Adrenal gland (tissue), 12 donors: ENCODE measurements around the gene ARHGAP23. TPM values are rescaled to one million over a fixed set of nuclear protein-coding genes. Genes with fewer than 3 reads are reported as not detected.

Source experiments
- DNase-seq, 7 donors: peaks; one replicate each; pipeline ENCODE4 v3.0.0-alpha.2; 2019 to 2020
- H3K27ac ChIP-seq, 5 donors: fragments of 200-600 bp; sonication (generic) in 4 of 5; 1 replicate in 3 of 5; 2 replicates in 2 of 5; pipeline versions ENCODE4 v1.5.1 to v1.8.0; 2016 to 2020; ENCODE audit warnings: mild to moderate bottlenecking in 1 of 5
- H3K27me3 ChIP-seq: fragments of 200-600 bp; 2 replicates; pipeline ENCODE4 v1.8.0; 2021
- H3K36me3 ChIP-seq, 2 donors: fragments of 200-600 bp; replicated peaks in 1 of 2; 1 replicate in 1 of 2; 2 replicates in 1 of 2; pipeline versions ENCODE4 v1.5.1 to v1.8.0; 2018 to 2022
- H3K4me1 ChIP-seq, 2 donors: fragments of 200-600 bp; replicated peaks in 1 of 2; 1 replicate in 1 of 2; 2 replicates in 1 of 2; pipeline versions ENCODE4 v1.5.1 to v1.8.0; 2018 to 2021
- H3K4me3 ChIP-seq, 4 donors: fragments of 200-600 bp; sonication (generic) in 3 of 4; one replicate each; pipeline ENCODE4 v1.5.1; 2016 to 2018
- H3K9me3 ChIP-seq, 3 donors: fragments of 200-600 bp; sonication (generic) in 1 of 3; replicated peaks in 1 of 3; 1 replicate in 2 of 3; 2 replicates in 1 of 3; pipeline versions ENCODE4 v1.5.1 to v1.8.0; 2016 to 2021
- POLR2A ChIP-seq, 2 donors: fragments of 450-650 bp; IDR thresholded peaks; one replicate each; pipeline ENCODE4 v1.6.1; 2017; ENCODE audit warnings: antibody characterized with exemption in 2 of 2, mild to moderate bottlenecking in 2 of 2, moderate library complexity in 1 of 2
- WGBS, 4 donors: extraction: QIAGEN DNeasy Blood & Tissue Kit in 2 of 4; methylation state at CpG; one replicate each; pipeline versions ENCODE4 v1.1.5 to v1.1.7; 2013 to 2017; 5-methylcytosine and 5-hydroxymethylcytosine counted together
- intact Hi-C, 2 donors: fragments of 100-400 bp; cut with DNase I; formaldehyde crosslinking; loops; one replicate each; pipeline versions ENCODE4 v1.14.1 to v1.15.0; 2022 to 2023
- polyA plus RNA-seq, 3 donors: library from polyadenylated mRNA; stranded (reverse); fragments of 200-250 nt in 2 of 3; fragments of 350-450 nt in 1 of 3; fragmentation: Illumina TruSeq in 1 of 3; extraction: RNeasy Lipid Tissue Mini Kit (QIAGEN cat#74804) in 1 of 3; gene quantifications; one replicate each; pipeline ENCODE4 v1.2.3, GENCODE V29; 2013 to 2014
- total RNA-seq, 9 donors: library from RNA; depleted of rRNA in 4 of 9; stranded (reverse); fragments of >200 nt in 4 of 9; fragments of 120-200 nt in 1 of 9; fragmentation: NEBNext Ultra II Directional in 1 of 9; extraction: Animal tissue kit (Norgen Biotek cat#: 25700) in 1 of 9; gene quantifications; one replicate each; pipeline versions ENCODE4 v1.1.0 to v1.2.4, GENCODE V29; 2013 to 2023
- TF ChIP-seq, protein P1 (sequence below), 6 experiments: fragments of 450-650 bp in 4 of 6; fragments of 200-600 bp in 2 of 6; sonication (generic) in 1 of 6; IDR thresholded peaks; 1 replicate in 5 of 6; 2 replicates in 1 of 6; pipeline versions ENCODE4 v1.5.1 to v1.8.0; 2016 to 2021; ENCODE audit warnings: antibody characterized with exemption in 6 of 6, mild to moderate bottlenecking in 2 of 6, moderate library complexity in 1 of 6
- donor health status: healthy with polysubstance abuse.
- donor health status: Bipolar disorder and iron deficiency.
- donor health status: DM: yes; HTN: yes; CAD: no.
- donor health status: DM: no; HTN: no; CAD: no.
- donor health status: DM: no; HTN: no; CAD: no.
- donor health status: DM: yes; HTN: yes; CAD: no.

Gene ARHGAP23
- total and polyA plus RNA-seq, 12 donors: 4.4 to 71.9 (median 26.4) TPM

DNA sequence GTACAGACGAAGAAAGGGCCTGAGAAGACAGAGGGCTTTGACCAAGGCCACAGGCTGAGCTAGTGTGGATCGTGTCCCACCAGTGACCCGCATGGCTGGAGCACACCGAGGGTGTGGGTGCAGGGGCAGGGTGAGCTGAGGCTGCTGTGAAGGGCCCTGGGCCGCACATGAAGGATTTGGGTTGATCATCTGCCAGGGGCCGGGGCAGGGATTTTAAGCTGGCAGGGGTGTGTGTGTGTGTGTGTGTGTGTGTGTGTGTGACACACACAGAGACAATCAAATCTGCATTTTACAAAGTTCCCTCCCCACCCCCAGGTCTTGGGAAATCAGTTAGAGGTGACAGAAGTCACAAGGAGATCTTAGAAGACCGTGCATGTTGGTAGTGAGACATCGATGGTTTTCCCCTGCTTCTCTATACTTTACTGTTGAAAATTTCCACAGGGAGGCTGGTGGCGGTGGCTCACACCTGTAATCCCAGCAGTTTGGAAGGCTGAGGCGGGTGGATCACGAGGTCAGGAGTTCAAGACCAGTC is 112.3 kb downstream of the ARHGAP23 start:
- intact Hi-C loops: no loop called here
- Histone ChIP-seq H3K4me1 (no peaks in the 10 kb centered on the region), H3K4me3 (no peak overlapping the region), H3K27ac (no peak overlapping the region), H3K27me3 (peaks cover 8% of the 10 kb centered on the region), H3K36me3 (no peaks in the 10 kb centered on the region), H3K9me3 (no peaks in the 10 kb centered on the region)
- no peak for TF ChIP-seq POLR2A (IDR thresholded peaks at IDR 0.05)
- TF ChIP-seq, protein P1, sequence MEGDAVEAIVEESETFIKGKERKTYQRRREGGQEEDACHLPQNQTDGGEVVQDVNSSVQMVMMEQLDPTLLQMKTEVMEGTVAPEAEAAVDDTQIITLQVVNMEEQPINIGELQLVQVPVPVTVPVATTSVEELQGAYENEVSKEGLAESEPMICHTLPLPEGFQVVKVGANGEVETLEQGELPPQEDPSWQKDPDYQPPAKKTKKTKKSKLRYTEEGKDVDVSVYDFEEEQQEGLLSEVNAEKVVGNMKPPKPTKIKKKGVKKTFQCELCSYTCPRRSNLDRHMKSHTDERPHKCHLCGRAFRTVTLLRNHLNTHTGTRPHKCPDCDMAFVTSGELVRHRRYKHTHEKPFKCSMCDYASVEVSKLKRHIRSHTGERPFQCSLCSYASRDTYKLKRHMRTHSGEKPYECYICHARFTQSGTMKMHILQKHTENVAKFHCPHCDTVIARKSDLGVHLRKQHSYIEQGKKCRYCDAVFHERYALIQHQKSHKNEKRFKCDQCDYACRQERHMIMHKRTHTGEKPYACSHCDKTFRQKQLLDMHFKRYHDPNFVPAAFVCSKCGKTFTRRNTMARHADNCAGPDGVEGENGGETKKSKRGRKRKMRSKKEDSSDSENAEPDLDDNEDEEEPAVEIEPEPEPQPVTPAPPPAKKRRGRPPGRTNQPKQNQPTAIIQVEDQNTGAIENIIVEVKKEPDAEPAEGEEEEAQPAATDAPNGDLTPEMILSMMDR (IDR thresholded peaks at IDR 0.05): no peak
- 70 to 79% (median 75%) methylated on average over 9 to 11 of the region's 11 CpGs for WGBS, 4 donors
- no peak for DNase-seq

DNA sequence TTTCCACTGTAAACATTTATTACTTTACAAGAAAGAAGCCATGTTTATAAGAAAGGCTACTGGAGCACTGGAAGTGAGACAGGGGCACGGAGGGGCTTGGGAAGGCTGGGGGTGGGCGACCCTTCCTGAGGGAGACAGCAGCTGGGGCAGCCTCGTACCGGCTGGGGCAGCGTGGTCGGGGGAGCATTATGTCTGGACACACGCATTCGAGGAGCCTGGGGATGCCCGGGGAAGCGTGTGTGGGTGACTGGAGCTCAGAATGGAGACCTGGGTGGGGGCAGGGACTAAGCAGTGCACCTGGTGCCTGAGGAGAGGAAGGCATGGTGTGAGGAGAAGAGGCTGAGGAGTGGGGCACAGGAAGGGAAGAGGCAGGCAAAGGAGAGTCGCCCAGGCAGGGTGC is 113.0 kb downstream of the ARHGAP23 start:
- Histone ChIP-seq H3K9me3 (no peaks in the 10 kb centered on the region), H3K36me3 (no peaks in the 10 kb centered on the region), H3K27me3 (peaks cover 6% of the 10 kb centered on the region), H3K4me1 (no peaks in the 10 kb centered on the region), H3K27ac (no peak overlapping the region), H3K4me3 (no peak overlapping the region)
- TF ChIP-seq, protein P1 (IDR thresholded peaks at IDR 0.05): no peak
- TF ChIP-seq POLR2A (IDR thresholded peaks at IDR 0.05): no peak
- DNase-seq: no peak
- intact Hi-C loops: no loop called here
- WGBS, 4 donors: 78 to 83% (median 79%) methylated on average over 11 of the region's 11 CpGs

DNA sequence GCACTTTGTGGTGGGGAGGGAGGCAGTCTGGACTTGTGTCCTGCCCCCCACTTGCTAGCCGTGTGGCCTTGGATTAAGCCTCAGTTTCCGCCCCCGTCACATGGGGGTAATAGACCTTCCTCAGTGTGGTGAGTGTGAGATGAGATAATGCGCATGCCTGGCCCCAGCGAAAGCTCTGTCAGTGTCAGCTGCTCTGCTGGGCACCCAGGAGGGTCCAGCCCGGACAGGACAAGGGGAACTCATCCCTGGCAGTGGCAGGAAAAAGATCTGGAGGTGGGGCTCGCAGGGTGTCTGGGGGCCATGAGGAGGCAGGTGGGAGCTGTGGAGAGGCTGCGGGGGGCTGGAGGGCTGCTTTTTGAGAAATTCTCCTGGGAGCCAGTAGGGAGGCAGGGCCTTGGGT is 114.0 kb downstream of the ARHGAP23 start:
- Histone ChIP-seq H3K27ac (no peak overlapping the region), H3K36me3 (no peaks in the 10 kb centered on the region), H3K9me3 (no peaks in the 10 kb centered on the region), H3K4me3 (no peak overlapping the region), H3K4me1 (no peaks in the 10 kb centered on the region), H3K27me3 (no peaks in the 10 kb centered on the region)
- DNase-seq: no peak
- no peak for TF ChIP-seq POLR2A (IDR thresholded peaks at IDR 0.05)
- TF ChIP-seq, protein P1 (IDR thresholded peaks at IDR 0.05): no peak
- WGBS, 4 donors: 76 to 79% (median 77%) methylated on average over 7 to 8 of the region's 8 CpGs
- intact Hi-C loops: no loop called here

DNA sequence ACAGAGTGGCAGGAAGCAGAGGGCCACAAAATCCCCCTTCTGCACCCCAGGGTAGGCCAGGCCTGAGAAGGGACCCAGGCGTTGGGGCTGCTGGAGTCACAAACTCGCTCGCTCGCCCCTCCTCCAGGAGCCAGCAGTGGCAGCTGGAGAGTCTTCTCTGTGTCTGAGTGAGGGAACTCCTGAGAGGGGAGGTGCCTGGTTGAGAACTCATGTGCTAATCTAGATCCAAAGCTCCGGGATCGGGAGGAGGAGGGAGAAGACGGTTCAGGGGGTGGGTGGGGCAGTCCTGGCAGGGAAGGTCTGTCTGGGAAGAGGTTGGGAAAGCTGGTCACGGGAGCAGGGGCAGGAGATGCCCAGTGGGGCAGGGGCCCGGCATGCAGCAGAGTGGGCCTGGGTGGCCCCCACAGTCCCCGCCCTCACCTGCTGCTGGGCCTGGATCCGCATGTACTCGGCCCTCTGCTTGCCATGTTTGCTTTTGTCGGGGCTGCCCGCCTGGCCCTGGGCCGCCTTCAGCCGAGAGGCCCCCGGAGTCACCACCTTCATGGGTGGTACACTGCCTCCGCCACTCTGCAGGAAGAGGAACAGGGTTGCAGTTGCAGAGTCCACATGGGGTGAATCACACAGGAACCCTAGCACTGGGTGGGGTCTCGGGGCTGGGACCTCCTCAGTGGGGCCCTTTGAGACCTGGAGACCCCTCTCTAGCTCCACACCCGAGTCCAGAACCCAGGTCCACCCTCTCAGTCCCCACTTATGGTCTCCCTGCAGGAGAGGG is 115.3 kb downstream of the ARHGAP23 start:
- TF ChIP-seq POLR2A (IDR thresholded peaks at IDR 0.05): no peak
- TF ChIP-seq, protein P1 (IDR thresholded peaks at IDR 0.05): no peak
- H3K27me3 ChIP-seq: no peaks in the 10 kb centered on the region
- intact Hi-C loops: no loop called here
- H3K27ac ChIP-seq: no peak overlapping the region
- 71 to 89% (median 85%) methylated on average over 6 to 20 of the region's 20 CpGs for WGBS, 4 donors
- no peaks in the 10 kb centered on the region for H3K36me3 ChIP-seq
- H3K9me3 ChIP-seq: no peaks in the 10 kb centered on the region
- no peak for DNase-seq
- no peak overlapping the region for H3K4me3 ChIP-seq
- no peaks in the 10 kb centered on the region for H3K4me1 ChIP-seq
